SK-N-DZ (cell line): Measurements from ENCODE around the gene SLC25A13.
"Not testable (repeated sequence)": the region's sequence is repeated elsewhere in the genome, so short reads cannot be mapped to it uniquely, and the experiment has no call there.

Experiments
- DNase-seq: peaks from one replicate; pipeline ENCODE4 v3.0.0-alpha.2; 2015; ENCODE audit warnings: low spot score

SLC25A13 gene

GRCh38 chr7:96300502-96300901 is 21.4 kb downstream of the SLC25A13 start:
- no peak for DNase-seq

DNA sequence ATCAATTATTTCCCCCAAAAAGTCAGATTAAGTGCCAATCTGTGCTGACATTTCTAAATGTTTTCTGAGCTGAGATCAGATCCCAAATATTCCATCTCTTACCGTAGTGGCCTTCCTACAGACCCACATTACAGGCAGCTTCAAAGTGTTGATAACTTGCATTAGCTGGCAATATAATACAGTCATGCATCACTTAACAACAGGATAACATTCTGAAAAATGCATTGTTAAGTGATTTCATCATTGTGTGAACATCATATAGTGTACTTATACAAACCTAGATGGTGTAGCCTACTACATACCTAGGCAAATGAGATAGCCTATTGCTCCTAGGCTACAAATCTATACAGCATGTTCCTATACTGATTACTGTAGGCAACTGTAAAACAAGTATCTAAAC is 22.4 kb downstream of the SLC25A13 start:
- DNase-seq: no peak

DNA sequence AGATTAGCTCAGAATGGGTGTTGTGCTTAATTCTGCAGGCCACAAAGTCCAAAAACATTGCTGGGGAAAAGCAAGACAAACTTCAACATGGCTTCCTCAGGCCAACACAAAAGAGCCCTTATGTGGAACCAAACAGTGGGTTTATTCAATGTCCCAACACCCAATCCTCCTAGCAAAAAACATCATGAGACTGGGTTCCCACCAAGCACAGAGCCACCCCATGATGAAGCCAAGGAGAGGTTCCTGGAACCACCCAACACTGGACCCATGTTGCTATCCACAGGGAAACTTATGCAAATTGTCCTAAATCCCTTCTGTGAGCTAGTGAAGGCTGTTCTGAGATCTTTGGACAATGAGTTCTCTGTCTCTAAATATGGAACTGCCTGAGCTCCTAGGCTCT is 24.0 kb downstream of the SLC25A13 start:
- no peak for DNase-seq

GRCh38 chr7:96297446-96297845 is 24.5 kb downstream of the SLC25A13 start:
- DNase-seq: not testable (repeated sequence)

DNA sequence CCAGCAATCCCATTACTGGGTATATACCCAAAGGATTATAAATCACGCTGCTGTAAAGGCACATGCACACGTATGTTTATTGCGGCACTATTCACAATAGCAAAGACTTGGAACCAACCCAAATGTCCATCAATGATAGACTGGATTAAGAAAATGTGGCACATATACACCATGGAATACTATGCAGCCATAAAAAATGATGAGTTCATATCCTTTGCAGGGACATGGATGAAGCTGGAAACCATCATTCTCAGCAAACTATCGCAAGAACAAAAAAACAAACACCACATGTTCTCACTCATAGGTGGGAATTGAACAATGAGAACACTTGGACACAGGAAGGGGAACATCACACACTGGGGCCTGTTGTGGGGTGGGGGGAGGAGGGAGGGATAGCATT is 28.0 kb downstream of the SLC25A13 start:
- DNase-seq: not testable (repeated sequence)

- DNase-seq: no peak
Observed at GRCh38 chr7:96287559-96287958, 34.3 kb downstream of the SLC25A13 start.

- DNase-seq: no peak
Observed at GRCh38 chr7:96287132-96287531, 34.8 kb downstream of the SLC25A13 start.

DNA sequence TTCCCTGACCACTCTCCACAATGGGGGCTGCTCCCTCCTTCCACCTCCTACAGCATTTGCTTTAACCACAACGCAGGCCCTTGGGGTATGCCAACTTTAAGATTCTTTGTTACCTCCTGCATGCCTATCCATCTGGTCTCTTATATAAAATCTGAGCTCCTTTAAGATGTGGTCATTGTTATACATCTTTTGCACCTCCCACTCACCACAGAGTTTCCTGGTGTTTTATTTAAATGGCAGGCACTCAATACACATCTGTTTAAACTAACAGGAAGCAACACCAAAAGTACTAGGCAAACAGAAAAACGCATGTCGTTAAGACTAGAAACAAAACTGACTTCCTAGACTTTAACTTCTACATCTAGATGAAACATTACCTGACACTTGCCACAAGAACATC is 36.3 kb downstream of the SLC25A13 start:
- DNase-seq: no peak

GRCh38 chr7:96284835-96285234 is 37.1 kb downstream of the SLC25A13 start:
- DNase-seq: no peak

- DNase-seq: no peak
Observed at GRCh38 chr7:96284240-96284639, 37.7 kb downstream of the SLC25A13 start.

DNA sequence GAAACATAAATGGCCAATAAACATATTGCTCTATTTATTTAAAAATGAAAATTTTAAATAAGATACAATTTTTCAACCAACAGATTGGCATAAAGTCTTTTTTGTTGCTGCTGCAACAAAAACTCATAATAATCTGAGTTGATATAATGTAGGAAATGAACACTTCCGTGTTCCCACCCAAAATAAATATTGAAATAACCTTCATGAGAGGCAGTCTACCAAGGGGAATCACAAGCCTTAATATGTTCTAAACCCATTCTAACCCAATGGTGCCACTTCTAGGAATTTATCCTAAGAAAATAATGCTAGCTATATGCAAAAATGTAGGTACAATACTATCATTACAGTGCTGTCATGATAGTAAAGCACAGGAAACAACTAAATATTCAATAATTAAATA is 39.1 kb downstream of the SLC25A13 start:
- no peak for DNase-seq

- DNase-seq: no peak
Observed at GRCh38 chr7:96277921-96278320, 44.0 kb downstream of the SLC25A13 start.

GRCh38 chr7:96276019-96276418 is 45.9 kb downstream of the SLC25A13 start:
- DNase-seq: no peak

- DNase-seq: no peak
Observed at GRCh38 chr7:96273716-96274115, 48.2 kb downstream of the SLC25A13 start.

DNA sequence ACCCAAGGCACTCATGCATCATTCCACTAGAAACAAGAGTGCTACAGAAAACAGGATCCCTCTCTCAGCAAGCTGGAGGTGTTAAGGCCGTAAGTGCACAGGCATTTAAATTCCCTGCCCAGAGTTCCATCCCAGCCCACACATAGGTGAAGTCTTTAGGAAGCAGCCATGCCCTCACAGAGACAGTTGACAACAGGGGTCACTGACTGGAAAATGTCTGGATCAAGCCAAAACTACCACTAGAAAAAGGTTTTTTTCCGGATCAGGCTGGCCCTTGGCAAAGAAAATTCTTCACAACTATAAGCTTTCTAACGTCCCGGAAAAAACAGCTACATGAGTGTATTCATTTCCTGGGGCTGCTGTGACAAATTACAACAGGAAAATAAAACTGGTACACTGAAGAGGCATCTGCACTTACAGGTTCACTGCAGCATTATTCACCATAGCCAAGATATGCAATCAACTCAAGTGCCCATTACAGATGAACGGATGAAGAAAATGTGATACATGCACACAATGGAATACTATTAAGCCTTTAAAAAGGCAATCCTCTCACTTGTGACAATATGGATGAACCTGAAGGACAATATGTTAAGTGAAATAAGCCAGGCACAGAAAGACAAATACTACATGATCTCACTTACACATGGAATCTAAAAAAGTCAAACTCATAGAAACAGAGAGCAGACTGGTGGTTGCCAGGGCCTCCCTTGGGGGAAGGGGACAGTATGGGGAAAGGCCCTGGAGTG is 52.5 kb downstream of the SLC25A13 start:
- no peak for DNase-seq

GRCh38 chr7:96266580-96266979 is 55.3 kb downstream of the SLC25A13 start:
- DNase-seq: no peak

DNA sequence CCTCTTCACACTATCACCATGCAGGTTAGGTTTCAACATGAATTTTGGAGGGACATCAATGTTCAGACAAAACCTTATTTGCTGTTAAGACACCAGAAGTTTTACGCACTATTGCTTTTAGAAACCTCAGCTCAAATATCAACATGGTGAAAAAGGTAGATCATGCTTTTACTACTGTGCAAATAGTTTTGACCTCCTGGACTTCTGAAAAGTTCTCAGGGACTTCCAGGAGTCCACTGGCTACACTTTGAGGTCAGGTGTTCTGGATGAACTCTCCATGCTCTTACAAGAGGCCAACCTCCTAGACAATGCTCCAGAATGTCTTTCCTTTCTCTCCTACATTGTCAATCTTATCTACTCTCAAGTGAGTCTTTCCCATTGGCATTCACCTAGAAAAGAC is 55.9 kb downstream of the SLC25A13 start:
- DNase-seq: no peak

DNA sequence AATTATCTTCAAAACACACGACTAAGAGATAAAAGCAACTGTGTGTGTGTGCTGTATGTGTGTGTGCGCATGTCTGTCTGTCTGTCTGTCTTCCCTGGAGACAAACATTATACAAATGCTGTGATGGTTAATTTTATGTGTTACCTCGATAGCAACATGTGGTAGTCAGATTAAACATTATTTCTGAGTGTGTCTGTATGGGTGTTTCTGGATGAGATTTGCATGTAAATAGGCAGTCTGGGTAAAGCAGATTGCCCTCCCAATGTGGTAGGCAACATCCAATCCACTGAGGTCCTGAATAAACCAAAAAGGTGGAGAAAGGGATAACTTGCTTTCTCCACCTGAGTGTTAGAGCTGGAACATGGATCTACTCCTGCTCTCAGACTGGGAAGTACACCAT is 67.9 kb downstream of the SLC25A13 start:
- DNase-seq: no peak

- DNase-seq: no peak
Observed at GRCh38 chr7:96253441-96253840, 68.5 kb downstream of the SLC25A13 start.

DNA sequence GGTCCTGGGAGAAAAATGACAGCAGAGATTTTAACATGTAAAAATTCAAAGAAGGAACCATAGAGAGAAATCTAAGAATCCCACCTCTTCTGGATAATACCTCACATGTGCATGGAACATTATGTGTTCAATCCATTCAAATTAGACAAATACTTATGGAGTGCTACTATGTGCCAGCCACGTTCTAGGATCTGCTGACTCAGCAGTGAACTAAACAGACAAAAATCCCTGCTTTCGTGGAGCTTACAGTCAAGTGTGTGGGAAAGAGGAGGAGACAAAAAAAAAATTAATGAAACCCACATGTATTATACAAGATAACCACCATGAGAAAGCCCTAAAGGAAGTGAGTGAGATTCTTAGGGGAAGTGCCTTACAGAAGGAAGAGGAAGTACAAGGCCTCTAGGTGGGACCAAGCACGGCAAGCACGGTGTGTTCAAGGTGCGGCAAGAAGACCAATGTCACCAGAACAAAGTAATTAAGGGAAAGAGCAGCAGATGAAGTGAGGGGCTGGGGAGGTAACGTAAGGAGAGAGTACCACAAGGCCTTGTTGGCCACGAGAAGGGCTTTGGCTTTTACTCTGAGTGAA is 71.0 kb downstream of the SLC25A13 start:
- DNase-seq: no peak

- no peak for DNase-seq
Observed at GRCh38 chr7:96248405-96248804, 73.5 kb downstream of the SLC25A13 start.

DNA sequence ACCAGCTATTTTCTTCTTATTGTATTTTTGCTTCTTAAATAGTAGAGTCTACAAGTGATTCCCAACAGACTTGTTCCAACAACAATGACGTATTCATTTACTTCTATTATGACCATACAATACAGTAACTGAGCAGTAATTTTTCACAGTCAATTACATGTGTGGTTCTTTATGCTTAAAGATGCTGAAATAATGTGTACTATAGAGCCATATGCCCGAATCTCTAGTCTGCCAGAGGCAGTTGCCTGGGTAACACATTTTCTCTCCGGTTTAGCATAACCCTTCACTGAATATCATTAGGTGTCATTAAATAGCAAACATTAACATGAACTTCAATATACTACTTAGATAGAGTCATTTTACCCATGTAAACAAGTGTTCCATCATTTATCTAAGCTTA is 75.0 kb downstream of the SLC25A13 start:
- no peak for DNase-seq

- DNase-seq: no peak
Observed at GRCh38 chr7:96244992-96245292, 77.0 kb downstream of the SLC25A13 start.
